NCI-H1417 (cell line): ENCODE data around the gene TPM2.

Experiments used
- DNase-seq, 3 experiments: peaks; one replicate each; lab custom pipeline; 2025; lab: John Stamatoyannopoulos, UW

Gene TPM2

DNA sequence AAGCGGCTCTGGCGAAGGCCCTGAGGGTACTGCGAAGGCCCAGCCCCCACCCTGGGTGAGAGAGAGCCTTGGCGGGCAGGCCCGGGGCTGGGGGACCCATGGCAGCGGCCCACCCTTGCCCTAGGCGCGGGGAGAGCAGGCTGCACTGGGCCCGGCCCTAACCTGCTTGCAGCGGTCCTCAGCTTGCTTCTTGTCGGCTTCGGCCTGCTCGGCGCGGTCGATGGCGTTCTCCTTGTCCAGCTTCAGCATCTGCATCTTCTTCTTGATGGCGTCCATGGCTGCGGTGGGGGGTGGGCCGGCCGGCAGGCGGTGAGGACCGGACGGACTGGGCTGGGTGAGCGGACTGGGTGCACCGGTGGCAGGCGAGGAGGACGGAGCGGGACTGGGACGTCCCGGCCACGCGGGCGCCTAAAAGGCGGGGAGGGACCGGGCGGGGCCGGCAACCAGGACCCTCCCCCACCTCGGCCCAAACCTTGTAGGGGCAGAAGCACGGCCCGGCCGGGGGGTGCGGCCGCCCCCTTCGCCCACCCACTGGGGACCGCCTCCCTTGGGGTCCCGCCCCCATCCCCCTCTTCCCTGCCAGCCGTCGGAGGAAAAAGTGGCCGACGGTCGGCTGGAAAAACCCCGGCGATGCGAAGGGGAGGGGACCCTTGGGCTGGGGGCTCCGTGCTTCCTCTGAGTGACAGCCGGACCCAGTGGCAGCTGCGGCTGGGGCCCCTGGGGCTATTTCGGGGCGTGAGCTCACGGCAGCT, at the start of gene TPM2:
Gene TPM2 (minus strand): TSS at position 384 of the 752 bp plus-strand sequence. CDS start 108 bp downstream, at position 276.
- peak in 1 of 3 experiments; percentile 18 for DNase-seq

DNA sequence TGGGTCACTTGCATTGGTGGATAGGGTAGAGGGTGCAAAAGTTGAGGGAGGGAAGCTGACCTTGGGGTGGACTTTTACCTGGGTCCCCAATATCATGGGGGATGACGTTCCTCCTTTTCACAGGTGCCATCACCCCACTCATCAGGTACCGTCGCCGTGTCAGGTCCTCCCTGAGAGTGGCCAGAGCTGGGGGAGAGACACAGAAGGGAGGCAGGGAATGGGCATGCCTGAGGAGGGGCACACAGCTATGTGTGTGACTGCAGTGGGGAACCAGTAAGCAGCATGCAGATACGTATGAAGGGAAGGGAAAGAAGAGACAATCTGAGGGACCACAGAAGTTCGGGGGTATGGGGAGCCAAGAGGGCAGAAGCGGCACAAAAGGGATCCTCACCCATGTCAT, 49.2 kb upstream of the TPM2 start:
- DNase-seq = no peak

DNA sequence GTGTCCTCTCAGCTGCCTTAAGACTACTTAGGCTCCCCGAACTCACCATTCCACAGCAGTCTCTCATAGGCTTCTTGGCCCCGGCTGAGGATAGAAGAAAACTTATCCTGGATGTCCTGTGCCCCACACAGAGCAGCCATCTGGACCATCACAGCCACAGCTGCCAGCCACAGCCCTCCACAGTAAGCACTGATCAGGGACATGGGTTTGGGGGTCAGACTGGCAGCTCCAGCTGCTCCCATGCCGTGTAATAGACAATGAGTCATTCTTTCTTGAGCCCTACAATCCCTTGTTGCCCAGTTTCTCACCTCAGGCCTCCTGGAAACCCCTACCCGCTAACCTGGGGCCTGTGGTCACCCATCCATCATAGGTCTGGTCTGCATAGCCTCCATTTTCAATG, 48.5 kb upstream of the TPM2 start:
- no peak for DNase-seq

DNA sequence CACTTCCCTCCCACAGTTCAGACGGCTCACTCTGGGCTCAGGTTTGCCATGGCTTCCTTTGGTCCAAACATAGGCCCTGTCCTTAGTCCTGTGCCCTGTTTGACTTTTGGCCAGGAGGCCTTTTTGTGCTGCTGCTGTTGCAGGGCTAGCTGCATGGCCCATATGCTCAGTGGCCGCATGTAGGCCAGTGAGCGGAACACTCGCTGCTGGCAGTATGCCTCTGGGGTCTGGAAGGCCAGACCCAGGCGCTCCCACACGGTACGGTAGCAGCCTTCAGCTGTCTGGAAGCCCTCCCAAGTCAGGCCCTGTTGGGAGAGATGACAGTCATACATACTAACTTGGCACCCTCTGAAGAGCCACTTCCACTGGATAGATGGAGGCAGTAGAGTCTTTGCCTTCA, 47.4 kb upstream of the TPM2 start:
- DNase-seq = no peak

DNA sequence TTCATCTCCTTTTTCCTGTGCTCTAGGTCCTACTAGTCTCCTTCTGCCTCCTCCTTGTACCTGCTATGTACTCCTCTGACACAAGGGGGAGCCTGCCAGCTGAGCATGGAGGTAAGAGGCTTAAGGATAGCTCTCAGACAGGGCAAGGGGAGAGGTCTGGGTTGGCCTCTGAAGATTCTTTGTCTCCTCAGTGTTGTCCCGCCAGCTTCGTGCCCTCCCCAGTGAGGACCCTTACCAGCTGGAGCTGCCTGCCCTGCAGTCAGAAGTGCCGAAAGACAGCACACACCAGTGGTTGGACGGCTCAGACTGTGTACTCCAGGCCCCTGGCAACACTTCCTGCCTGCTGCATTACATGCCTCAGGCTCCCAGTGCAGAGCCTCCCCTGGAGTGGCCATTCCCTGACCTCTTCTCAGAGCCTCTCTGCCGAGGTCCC, 46.5 kb upstream of the TPM2 start:
- DNase-seq = peak; percentile 12 to 65 (median 28)

DNA sequence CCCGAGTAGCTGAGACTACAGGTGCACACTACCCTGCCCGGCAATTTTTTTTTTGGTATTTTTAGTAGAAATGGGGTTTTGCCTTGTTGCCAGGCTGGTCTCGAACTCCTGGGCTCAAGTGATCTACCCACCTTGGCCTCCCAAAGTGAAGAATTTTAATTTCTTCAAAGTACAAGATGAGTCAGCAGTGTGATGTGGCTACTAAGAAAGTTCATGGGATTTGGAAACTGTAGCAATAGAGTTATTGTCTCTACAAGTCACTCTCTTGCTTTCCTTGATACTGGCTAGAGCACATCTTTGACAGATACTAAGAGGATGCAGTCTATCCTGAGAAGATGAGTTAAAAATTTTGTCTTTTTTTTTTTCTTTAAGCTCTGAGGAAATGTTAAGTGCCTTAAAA, 44.4 kb upstream of the TPM2 start:
- no peak for DNase-seq

DNA sequence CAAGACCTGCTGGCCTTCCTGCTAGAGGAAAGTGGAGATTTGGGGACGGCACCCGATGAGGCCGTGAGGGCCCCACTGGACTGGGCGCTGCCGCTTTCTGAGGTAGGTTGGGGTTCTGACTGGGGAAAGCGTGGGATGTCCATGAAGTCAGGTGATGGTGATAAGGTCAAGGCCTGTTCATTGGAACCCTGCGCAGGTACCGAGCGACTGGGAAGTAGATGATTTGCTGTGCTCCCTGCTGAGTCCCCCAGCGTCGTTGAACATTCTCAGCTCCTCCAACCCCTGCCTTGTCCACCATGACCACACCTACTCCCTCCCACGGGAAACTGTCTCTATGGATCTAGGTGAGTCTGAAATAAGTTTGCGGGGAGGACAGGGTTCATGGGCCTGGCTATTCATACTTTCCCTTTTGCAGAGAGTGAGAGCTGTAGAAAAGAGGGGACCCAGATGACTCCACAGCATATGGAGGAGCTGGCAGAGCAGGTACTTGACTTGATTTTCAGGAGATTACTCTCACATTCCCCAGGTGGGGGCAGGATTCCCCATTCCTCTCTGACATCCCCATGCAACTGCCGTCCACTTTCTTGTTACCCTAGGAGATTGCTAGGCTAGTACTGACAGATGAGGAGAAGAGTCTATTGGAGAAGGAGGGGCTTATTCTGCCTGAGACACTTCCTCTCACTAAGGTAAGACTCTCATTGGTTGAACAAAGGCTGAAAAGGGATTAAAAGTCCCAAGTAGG, 43.2 kb upstream of the TPM2 start:
- DNase-seq = peak in 2 of 3 experiments; percentile 30 to 62

DNA sequence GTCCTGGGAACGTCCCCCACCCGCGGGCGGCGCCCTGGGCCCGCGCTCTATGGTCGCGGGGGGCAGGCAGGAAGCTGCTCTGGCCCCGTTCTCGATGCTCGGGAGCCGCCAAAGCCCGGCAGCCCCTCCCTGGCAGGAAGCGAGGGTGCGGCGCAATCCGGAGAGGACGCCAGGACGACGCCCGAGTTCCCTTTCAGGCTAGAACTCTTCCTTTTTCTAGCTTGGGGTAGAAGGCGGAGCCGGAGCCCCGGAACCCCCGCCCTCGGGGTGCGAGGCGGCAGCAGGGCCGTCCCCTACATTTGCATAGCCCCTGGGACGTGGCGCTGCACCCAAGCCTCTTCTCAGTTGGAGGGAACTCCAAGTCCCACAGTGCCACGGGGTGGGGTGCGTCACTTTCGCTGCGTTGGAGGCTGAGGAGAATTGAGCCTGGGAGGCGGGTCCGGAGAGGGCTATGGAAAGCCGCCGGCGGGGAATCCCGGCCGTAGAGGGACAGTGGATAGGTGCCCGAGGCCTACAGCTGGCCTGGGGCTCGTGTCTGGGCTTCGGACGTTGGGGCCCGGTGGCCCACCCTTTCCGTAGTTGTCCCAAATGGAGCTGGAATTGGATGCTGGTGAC, 42.6 kb upstream of the TPM2 start, which contains the start of the genes CREB3 and TLN1:
Gene CREB3 (plus strand): TSS at position 482 of the 615 bp plus-strand sequence. CDS start 107 bp downstream, at position 589.
Gene TLN1 (minus strand): TSS at position 11 of the 615 bp plus-strand sequence. CDS start 6,501 bp downstream, outside the sequence.
- DNase-seq = peak; percentile 95 to 98 (median 97)

DNA sequence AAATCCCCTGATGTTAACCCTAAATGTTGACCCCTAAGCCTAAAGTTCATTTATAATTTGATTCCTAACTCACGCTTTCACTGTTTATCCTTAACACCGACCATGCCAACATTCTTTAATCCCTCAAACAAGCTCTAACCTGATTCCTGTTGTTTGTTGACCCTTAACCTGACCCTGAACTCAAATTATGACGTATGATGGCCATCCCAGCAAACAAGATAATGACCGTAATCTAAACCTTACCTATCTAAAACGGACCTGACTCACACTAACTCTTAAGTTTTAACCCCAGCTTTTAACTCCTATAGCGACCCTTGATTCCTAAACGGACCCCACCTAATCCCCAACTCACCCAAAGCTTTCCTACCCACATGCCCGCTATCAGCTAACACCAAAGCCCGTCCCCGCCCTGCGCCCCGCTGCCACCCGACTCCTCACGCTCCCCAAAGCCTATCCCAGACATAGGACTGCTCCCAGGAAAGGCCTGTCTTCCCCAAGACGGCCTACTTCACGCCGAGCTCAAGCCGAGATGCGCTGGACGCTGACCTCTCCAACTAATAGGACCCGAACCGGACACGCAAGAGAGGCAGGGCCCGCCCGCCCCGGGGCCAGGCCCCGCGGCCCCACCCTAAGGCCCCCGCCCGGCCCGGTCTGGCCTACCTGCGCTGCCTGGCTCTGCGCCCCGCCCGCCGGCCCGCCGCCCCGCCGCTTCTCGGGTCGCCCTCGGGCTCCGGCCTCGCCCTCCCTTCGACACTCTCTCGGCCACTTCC, 41.9 kb upstream of the TPM2 start:
- peak in 1 of 3 experiments; percentile 23 for DNase-seq

DNA sequence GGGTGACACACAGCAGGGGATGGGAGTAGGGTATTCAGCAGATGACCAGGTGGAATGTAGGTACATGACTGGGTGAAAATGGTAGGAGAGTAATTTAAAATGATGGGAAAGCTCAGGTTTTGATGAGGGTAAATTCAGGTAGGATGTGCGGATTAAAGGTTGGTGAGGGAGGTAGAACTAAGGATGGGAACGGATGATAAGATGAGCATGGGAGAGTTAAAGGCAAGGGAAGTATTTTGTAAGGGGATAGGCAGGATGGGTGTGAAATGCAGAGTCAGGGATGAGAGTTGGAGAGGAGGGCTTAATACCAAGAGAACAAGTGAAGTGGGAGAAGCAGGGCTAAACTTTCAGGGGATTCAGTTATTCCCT, 40.7 kb upstream of the TPM2 start:
- DNase-seq = no peak

DNA sequence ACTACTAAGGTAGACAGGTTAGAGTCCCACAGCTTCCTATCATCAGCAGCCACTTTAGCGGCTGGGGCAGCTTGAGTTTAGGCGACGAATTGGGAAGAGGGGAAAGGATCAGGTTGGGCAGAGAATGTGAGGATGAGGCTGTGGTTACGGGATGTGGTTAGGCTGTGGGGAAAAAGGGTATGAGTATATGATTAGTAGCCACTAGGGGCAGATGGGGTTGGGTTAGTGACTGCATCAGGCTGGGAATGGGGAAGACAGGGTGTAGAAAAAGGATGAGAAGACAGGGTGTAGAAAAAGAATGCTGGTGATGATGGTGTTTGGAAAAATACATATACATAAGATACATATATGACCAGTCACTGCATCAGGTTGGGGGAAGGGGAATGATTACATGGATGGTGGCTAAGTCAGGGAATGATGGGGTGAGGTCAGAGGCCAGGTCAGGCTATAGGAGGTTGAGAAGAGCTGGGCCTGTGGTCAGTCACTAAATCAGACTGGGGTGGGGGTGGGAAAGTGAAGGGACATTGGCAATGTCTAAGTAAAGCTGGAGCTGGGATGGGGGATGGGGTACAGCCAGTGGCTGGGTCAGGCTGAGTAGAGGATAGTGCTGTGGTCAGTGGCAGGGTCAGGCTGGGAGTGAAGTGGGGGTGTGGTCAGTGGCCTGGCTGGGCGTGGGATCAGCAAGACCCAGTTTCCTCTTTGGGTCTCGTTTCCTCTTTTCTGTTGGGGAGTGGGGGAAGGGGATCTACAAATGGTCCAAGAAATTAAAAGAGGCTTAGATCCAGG, 40.2 kb upstream of the TPM2 start:
- no peak for DNase-seq

DNA sequence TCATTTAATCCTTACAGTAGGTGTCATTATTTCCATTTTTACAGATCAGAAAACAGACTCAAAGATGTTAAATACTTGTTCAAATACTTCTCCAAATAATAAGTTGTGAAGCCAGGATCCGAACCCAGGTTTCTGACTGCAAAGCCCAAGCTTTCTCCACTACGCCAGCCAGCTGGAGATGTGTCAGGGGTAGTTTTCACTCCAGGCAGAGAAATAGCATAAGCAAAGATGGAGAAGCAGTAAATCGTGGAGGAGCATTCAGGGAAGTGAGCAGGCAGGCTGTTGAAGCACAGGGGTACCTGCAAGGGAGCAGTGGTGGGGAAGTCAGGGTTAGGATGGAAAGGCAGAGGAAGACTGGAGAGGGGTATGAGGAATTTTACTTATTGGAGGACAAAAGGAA, 39.4 kb upstream of the TPM2 start:
- DNase-seq = no peak

DNA sequence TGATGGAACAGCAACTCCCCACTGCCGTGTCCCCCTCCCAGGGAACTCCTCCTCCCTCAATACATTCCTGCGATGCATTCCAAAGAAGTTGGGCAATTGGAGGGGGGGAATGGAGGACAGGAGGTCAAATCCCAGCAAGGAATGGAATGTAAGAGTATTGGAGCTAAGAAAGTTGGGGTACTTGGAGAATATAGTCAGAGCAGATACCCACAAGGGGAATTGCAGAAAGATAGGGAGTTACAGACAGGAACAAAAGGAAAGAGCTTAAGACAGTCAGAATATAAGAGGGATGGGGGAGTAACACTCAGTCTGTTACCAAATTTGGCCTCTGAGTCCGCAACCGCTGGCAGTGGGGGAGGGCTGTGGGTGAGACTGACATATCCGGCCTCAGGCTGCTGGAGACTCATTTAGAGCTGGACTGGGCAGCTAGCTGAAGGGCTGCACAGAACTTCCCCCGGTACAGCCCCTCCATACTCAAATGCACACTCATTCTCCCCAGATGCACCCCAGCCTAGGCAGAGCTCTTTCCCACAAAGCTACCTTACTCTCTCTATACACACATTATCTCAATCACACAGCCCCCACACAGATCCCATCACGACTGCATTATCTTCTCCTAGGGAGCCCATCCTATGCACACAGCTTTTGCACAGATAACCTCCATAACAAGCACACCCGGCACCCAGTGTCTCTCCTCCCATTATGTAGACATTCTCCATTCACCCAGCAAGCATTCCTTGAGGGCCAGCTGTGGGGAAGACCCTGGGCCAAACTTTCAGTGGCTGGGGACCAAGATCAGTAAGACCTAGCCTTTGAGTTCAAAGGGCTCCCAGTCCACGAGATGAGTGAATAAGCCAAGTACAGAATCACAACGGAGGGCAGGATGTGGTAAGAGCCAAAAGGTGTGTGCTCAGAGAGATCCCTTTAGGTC, 38.6 kb upstream of the TPM2 start:
- DNase-seq = no peak

DNA sequence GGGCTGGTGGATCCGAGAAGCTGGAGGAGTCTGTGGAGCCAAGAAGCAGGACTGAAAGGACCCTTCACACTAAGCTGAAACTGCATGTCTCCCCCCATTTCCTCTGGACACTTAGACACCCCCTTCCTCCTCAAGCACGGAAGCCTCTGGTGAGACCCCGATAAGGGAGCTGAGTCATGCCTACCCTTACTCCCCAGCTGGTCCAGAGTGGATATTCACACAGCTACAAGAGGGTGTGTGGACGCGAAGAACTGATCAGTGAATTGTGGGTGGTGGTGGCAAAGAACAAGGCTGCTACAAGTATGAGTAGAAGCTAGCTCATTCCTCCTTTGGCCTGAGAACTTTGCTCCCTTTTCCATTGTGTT, 37.9 kb upstream of the TPM2 start:
- no peak for DNase-seq

DNA sequence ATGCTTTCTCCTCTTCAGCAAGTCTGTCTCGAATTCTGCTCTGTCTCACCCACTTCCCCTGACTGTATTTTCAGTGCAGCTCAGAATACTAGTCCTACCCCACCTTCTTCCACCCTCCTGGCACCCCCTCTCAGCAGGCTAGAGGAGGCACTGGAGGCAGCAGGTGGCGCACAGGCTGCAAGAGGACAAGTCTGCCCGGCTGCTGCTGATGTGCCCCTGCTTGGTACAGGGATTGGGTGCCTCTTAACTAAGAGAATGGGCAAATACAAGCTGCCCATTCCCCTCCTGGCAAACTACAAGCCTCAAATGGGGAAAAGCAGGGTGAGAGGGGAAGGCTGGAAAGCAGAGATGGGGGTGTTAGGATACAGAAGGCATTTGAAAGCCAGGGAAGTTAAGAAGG, 37.2 kb upstream of the TPM2 start:
- no peak for DNase-seq

DNA sequence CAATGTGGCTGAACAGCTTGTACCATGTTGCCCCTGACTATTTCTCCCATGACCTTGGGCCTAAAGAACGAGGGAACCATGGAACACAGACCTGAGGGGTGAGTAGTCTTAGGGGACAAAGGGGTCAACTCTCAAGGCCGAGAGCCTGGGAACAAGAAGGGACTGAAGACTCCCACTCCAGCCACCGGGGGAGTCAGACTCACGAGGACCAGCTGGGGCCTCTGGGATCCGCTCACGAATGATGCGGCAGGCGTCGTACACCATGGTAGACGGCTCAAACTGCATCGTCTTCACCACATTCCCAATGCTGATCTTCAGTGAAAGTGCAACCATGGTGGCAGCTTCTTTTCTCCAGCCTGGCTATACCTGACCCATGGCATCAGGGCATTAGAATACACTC, 35.6 kb upstream of the TPM2 start:
- no peak for DNase-seq

DNA sequence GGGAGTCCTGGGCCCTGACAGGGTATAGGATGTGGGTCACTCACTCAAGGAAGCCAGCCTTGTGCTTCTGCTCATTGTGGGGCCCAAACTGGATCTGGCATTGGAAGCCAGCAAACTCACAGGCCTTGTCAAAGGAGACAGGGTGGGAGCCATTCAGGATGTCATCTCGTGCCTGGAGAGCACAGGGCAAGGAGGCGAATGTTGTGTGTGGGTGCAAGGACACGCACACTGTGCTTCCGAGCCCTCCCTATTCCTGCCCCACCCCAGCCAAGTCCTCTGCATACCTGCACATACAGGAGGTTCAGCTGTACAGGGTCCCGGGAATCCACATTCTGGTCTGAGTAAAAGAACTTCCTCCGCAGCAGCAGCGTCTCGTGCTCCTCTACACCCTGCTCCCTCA, 34.2 kb upstream of the TPM2 start:
- DNase-seq = no peak

DNA sequence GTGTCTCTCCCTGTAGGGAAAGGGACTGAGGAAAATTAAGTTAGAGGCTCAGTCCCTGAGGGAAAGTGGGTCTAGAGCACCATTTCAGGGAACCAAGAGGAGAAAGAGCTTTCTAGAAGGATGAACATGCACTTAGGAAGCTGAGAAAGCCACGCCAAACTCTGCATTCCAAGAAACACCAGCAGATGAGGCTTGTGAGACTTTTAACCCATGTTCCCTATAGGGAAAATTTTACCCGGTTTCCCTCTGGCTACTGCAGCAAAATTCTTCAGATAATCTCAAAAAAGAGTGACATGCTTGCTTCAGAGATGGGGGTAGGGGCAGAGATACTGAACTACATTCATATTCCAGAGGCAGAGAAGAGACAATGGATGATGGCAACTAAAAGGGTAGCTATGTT, 33.7 kb upstream of the TPM2 start:
- no peak for DNase-seq

DNA sequence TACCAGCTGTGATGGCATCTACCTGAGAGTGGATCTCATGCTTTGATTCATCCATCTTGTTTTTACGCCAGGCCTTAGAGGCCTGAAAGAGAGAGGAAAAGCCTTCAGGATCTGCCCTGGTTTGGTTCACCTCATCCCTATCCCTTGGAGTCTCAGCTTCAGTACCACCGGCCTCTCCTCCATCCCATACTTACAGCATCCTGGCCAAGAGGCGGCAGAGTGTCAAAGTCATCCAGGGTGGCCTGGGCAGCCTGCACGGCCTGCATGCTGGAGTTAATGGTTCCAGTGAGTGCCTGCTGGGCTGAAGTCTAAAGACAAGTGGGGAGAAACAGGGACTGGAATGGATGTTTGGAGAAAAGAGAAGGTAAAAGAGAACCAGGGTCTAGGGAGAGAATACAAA, 29.8 kb upstream of the TPM2 start:
- no peak for DNase-seq
